Measurements from ENCODE around the gene SLAMF9.

- no peak for TF ChIP-seq CTCF (IDR thresholded peaks at IDR 0.05; ENCODE audit: low read depth, low read length, poor library complexity, severe bottlenecking)
- no peak for TF ChIP-seq EZH2phosphoT487 (IDR thresholded peaks at IDR 0.05; ENCODE audit: borderline replicate concordance, low read length)
Measured at GRCh38 chr1:159924025-159924790, 29.8 kb downstream of the SLAMF9 start.

Measured in DOHH2 (cell line).